ENCODE measurements around the gene TCF3. TPM values are rescaled to one million over a fixed set of nuclear protein-coding genes. Genes with fewer than 3 reads are reported as not detected.

Gene TCF3
- total RNA-seq, 1 experiment from 2014 or later = 23.2 TPM

GRCh38 chr19:1563251-1563650 is 89.2 kb downstream of the TCF3 start:
- in situ Hi-C loops (cut with HindIII; ENCODE audit: low pct_unique_long_range_greater_than_20kb, low sequenced_read_pairs) = no loop called here
- DNase-seq (ENCODE audit: low read depth, low spot score) = no peak

DNA sequence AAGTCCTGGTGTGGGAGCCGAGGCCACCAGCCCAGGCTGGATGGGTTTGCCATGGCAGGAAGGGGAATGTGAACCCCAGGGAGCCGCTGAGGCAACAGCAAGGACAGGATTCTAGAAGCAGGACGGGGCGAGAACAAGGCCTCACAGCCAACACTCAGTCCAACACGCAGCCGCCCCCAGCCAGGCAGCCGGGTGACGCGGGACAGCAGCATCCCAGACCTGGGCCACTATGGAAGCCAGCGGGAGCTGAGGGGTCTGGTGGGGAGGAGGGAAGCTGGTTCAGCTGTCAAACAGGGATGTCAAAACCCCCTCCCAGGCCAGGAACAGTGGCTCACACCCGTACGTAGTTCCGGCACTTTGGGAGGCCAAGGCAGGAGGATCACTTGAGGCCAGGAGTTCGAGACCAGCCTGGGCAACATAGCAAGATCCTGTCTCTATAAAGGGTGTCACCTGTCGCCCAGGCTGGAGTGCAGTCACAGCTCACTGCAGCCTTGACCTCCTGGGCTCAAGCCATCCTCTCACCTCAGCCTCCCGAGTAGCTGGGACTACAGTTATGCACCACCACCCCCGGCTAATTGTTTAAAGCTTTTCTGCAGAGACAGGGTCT is 91.1 kb downstream of the TCF3 start:
- DNase-seq (ENCODE audit: low read depth, low spot score) = no peak

DNA sequence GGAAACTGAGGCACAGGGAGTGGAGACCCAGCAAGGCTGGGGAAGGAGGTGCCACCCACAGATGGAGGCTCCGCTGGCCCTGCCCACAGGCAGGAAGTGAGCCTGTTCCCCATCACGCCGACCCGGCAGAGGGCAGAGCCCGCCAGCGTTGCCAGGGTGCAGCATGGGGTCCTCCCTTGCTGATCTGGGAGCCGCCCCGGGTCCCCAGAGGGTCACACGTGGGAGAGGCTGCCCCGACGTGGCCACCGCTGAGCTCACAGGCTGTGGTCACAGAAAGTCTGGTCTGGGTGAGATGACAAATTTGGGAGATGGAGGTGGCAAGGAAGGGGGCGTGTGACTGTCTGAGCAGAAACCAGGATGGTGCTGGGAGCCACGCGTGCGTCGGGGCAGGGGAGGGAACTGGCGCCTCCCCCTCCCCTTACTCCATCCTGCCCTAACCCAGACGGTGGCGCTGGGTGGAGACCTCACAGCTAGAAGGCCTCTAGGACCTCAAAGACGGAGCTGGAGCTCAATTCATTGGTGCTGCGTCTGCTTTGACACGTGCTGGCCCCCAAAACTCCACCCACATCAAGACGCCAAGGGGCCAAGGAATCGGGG is 92.0 kb downstream of the TCF3 start:
- no peak for DNase-seq (ENCODE audit: low read depth, low spot score)
- in situ Hi-C loops (cut with HindIII; ENCODE audit: low pct_unique_long_range_greater_than_20kb, low sequenced_read_pairs) = no loop called here

More for the DNA sequence above, 91.1 kb downstream of the TCF3 start:
- in situ Hi-C loops (cut with HindIII; ENCODE audit: low pct_unique_long_range_greater_than_20kb, low sequenced_read_pairs) = no loop called here

Small RNA genes within 50 kb of the gene (small RNA-seq; reads per million reads assigned to genes)
- gene AC005943.2 (0 reads per million in 2 experiments), gene RN7SL477P (0 reads per million in 2 experiments), gene RNU6-1223P (0 reads per million in 2 experiments)

Other genes with a start within 250 kb of the TCF3 start
- gene DAZAP1, start 245.0 kb downstream of the TCF3 start, total RNA-seq (2014; rRNA removed; shearing (Covaris generic)) = 65.5 and 71.7 TPM in 2 replicates
- 1,300 and 1,363 TPM in 2 replicates for gene RPS15, start 214.2 kb downstream of the TCF3 start, total RNA-seq (2014; rRNA removed; shearing (Covaris generic))
- gene APC2, start 202.5 kb downstream of the TCF3 start, total RNA-seq (2014; rRNA removed; shearing (Covaris generic)) = 1.8 and 2.0 TPM in 2 replicates
- gene C19orf25, start 173.4 kb downstream of the TCF3 start, total RNA-seq (2014; rRNA removed; shearing (Covaris generic)) = 18.6 and 20.0 TPM in 2 replicates
- gene PCSK4, start 162.3 kb downstream of the TCF3 start, total RNA-seq (2014; rRNA removed; shearing (Covaris generic)) = 1.9 TPM in 2 replicates
- 3.2 and 4.5 TPM in 2 replicates for gene REEP6, start 161.4 kb downstream of the TCF3 start, total RNA-seq (2014; rRNA removed; shearing (Covaris generic))
- 2.8 and 4.4 TPM in 2 replicates for gene ADAMTSL5, start 139.6 kb downstream of the TCF3 start, total RNA-seq (2014; rRNA removed; shearing (Covaris generic))
- not detected in 2 replicates for gene PLK5, start 128.5 kb downstream of the TCF3 start, total RNA-seq (2014; rRNA removed; shearing (Covaris generic))
- 7.9 and 11.6 TPM in 2 replicates for gene MEX3D, start 84.3 kb downstream of the TCF3 start, total RNA-seq (2014; rRNA removed; shearing (Covaris generic))
- gene MBD3, start 59.8 kb downstream of the TCF3 start, total RNA-seq (2014; rRNA removed; shearing (Covaris generic)) = 76.4 and 84.2 TPM in 2 replicates
- gene UQCR11, start 47.2 kb downstream of the TCF3 start, total RNA-seq (2014; rRNA removed; shearing (Covaris generic)) = 150 and 162 TPM in 2 replicates
- not detected in 2 replicates for gene ONECUT3, start 100.9 kb upstream of the TCF3 start, total RNA-seq (2014; rRNA removed; shearing (Covaris generic))
- gene ATP8B3, start 159.7 kb upstream of the TCF3 start, total RNA-seq (2014; rRNA removed; shearing (Covaris generic)) = 1.4 and 2.0 TPM in 2 replicates
- gene REXO1, start 195.9 kb upstream of the TCF3 start, total RNA-seq (2014; rRNA removed; shearing (Covaris generic)) = 4.2 and 4.3 TPM in 2 replicates
- gene KLF16, start 211.0 kb upstream of the TCF3 start, total RNA-seq (2014; rRNA removed; shearing (Covaris generic)) = 7.1 and 10.0 TPM in 2 replicates
- gene ABHD17A, start 232.9 kb upstream of the TCF3 start, total RNA-seq (2014; rRNA removed; shearing (Covaris generic)) = 48.0 and 49.7 TPM in 2 replicates